Measurements from ENCODE around the gene MPHOSPH9.
"Not testable (repeated sequence)": the region's sequence is repeated elsewhere in the genome, so short reads cannot be mapped to it uniquely, and the experiment has no call there.

The MPHOSPH9 gene

GRCh38 chr12:123254853-123255446 is 22.0 kb upstream of the MPHOSPH9 start:
- DNase-seq (ENCODE audit: low read depth in 1 of 2, low spot score in 1 of 2), result no peak

- DNase-seq (ENCODE audit: low read depth in 1 of 2, low spot score in 1 of 2), result no peak
These were observed 20.9 kb upstream of the MPHOSPH9 start for GRCh38 chr12:123253641-123254459.

DNA sequence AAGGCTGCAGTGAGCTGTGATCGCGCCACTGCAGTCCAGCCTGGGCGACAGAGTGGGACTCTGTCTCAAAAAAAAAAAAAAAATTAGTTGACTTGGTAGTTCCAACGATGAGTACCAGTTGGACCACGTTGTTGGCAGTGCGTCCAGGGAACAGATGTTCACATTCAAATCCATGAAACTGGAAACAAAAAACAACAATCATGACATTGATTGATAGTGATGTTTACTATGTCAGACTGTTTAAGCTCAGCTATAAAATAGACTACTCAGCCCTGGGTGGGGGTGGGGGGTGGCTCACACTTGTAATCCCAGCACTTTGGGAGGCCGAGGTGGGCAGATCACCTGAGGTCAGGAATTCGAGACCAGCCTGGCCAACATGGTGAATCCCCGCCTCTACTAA is 19.4 kb upstream of the MPHOSPH9 start:
- DNase-seq (ENCODE audit: low read depth in 1 of 2, low spot score in 1 of 2), result not testable (repeated sequence)

- no peak for DNase-seq (ENCODE audit: low read depth in 1 of 2, low spot score in 1 of 2)
These were observed 18.6 kb upstream of the MPHOSPH9 start for GRCh38 chr12:123251403-123252076.

DNA sequence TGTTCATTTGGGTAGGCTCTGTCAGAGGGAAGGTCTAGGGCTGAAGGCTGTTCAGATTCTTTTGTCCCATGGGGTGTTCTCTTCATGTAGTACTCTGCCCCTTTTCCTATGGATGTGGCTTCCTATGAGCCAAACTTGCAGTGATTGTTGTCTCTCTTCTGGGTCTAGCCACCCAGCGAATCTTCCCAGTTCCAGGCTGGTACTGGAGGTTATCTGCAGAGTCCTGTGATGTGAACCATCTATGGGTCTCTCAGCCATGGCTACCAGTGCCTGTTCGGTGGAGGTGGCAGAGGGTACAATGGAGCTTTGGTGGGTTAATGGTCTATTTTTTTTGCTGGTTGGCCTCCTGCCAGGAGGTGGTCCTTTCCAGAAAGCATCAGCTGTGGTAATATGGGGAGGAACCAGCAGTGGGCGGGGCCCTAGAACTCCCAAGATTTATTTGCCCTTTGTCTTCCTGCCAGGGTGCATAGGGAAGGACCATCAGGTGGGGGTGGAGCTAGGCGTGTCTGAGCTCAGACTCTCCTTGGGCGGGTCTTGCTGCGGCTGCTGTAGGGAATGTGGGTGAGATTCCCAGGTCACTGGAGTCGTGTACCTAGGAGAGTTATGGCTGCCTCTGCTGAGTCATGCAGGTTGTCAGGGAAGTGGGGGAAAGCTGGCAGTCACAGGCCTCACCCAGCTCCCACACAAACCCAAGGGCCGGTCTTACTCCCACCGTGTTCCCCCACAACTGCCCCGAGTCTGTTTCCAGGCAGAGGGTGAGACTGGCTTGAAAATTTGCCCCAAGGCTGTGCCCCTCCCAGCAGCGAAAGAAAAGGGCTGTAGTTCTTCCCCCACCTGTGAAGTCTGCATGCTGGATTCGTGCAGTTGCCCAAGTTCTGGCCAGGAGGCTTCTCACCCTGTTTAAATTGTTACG is 17.8 kb upstream of the MPHOSPH9 start:
- DNase-seq (ENCODE audit: low read depth in 1 of 2, low spot score in 1 of 2), result no peak

GRCh38 chr12:123248996-123249741 is 16.2 kb upstream of the MPHOSPH9 start:
- DNase-seq (ENCODE audit: low read depth in 1 of 2, low spot score in 1 of 2), result not testable (repeated sequence)

DNA sequence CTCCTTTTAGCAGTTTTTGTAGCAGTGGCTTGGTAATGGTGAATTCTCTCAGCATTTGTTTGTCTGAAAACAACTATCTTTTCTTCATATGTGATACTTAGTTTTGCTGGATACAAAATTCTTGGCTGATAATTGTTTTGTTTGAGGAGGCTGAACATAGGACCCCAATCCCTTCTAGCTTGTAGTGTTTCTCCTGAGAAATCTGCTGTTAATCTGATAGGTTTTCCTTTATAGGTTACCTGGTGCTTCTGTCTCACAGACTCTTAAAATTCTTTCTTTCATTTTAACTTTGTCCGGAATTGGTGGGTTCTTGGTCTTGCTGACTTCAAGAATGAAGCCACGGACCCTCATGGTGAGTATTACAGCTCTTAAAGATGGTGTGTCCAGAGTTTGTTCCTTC is 15.2 kb upstream of the MPHOSPH9 start:
- DNase-seq (ENCODE audit: low read depth in 1 of 2, low spot score in 1 of 2), result not testable (repeated sequence)

DNA sequence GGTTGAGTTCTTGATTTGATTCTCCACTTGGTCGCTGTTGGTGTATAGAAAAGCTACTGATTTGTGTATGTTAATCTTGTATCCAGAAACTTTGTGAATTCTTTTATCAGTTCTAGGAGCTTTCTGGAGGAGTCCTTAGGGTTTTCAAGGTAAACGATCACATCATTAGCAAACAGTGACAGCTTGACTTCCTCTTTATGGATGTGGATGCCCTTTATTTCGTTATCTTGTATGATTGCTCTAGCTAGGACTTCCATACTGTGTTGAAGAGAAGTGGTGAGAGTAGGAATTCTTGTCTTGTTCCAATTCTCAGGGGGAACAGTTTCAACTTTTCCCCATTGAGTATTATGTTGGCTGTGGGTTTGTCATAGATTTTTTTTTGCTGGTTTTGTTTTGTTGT is 12.7 kb upstream of the MPHOSPH9 start:
- DNase-seq (ENCODE audit: low read depth in 1 of 2, low spot score in 1 of 2), result no peak

DNA sequence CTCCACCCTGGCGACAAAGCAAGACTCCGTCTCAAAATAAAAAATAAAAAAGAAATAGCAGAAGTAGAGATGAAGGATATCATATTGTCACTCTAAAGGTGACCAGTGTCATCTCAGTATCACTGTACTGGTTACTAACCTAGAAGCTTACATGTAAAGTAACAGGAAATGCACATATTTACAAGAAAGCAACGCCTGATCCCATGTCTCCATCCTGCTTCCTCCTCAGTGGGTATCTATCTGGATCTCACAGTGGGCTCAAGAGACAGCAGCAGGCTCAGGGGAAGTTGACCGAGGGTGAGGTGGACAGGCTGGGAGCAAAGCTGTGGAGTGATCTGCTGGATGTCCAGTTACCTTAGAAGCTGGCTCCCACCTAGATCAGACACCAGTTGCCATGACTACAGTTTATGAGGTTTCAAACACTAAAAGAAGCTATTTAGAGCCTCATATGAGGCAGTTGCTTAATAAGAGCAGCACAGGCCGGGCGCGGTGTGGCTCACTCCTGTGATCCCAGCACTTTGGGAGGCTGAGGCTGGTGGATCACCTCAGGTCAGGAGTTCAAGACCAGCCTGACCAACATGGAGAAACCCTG is 10.8 kb upstream of the MPHOSPH9 start:
- no peak for DNase-seq (ENCODE audit: low read depth in 1 of 2, low spot score in 1 of 2)

DNA sequence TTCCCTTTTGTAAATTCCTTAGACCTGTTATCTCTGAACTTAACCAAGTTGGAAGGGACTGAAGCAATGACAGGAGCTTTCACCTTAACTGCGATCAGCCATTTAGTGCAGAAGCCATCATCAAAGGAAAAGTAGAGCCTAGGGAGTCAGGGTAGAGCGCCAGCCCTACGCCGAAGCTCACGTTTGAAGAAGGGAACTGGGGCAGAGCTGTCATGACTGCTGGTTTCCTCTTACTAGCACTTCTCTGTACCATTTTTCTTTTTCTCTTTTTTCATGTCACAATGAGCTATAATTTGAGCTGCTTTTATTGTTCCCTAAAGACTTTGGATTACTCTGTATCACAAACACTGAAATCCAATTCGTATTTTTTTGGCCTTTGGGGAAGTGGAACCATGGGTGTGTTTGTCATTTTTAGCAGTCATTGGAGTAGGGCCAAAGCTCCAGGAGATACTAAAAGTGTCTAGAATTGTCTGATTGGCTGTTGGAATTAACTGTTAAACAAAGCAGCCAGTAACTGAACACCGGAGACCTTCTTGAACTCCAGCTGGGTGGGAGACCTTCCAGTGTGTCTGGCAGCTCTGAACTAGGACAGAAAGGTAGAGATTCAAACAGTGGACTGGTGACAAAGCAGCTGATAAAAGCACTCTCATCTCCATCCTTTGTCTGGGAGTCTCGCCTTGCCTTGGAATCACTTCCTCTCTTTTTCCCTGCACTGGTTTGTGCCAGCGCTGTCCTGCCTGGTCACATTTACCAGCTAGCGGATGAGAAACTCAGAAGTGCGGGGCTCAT is 9.4 kb upstream of the MPHOSPH9 start:
- DNase-seq (ENCODE audit: low read depth in 1 of 2, low spot score in 1 of 2), result no peak

- DNase-seq (ENCODE audit: low read depth in 1 of 2, low spot score in 1 of 2), result no peak
These were observed 6.0 kb upstream of the MPHOSPH9 start for GRCh38 chr12:123238961-123239360.

- no peak for DNase-seq (ENCODE audit: low read depth in 1 of 2, low spot score in 1 of 2)
These were observed 5.4 kb upstream of the MPHOSPH9 start for GRCh38 chr12:123238330-123238682.

- DNase-seq (ENCODE audit: low read depth in 1 of 2, low spot score in 1 of 2), result peak; percentile 44 to 57
These were observed 4.8 kb upstream of the MPHOSPH9 start for GRCh38 chr12:123237646-123238329.

GRCh38 chr12:123233505-123234308 is 766 bp upstream of the MPHOSPH9 start:
- DNase-seq (ENCODE audit: low read depth in 1 of 2, low spot score in 1 of 2), result no peak

- no peak for DNase-seq (ENCODE audit: low read depth in 1 of 2, low spot score in 1 of 2)
These were observed 502 bp downstream of the MPHOSPH9 start for GRCh38 chr12:123232472-123232806.

DNA sequence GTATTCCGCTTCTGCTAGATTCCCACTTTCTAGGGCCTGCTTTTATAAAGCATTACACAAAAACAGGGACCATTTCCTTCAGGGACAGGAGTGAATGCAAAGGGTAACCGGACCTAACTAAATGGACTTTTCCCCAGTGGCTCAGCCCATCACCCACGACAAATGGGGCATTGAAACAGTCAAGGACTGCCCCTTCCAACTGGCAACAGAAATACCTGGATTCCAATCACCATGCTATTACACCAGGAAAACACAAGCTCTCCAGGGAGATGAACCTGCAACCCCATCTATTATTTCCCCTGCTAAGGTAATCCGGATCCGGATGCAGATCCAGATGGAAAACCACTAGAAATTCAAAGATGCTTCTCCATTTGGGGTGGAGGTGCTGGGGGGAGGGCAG is 1.0 kb downstream of the MPHOSPH9 start:
- DNase-seq (ENCODE audit: low read depth in 1 of 2, low spot score in 1 of 2), result no peak

DNA sequence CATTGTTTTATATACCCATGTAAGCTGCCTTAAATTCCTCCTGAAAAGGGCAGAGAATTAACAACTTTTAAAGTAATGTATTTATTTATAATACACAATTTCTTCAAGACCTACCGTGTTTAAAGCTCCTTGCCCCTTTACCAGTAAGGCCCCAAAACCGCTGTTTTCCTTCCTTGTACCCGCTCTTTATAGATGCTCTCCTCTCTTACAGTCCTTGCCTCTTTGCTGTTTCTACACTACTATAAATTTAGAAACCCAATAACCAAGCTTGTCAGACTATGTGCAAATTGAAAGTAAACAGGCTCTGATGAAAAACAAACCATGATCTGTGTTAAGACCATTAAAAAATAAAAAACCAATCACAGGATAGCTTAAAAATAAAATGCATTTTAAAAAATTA is 3.9 kb downstream of the MPHOSPH9 start:
- no peak for DNase-seq (ENCODE audit: low read depth in 1 of 2, low spot score in 1 of 2)
